ENCODE data around the gene JSRP1. TPM values are rescaled to one million over a fixed set of nuclear protein-coding genes. Genes with fewer than 3 reads are reported as not detected.

The JSRP1 gene
- total and polyA plus RNA-seq, 2 of the 8 experiments (the other 6 are each of a cell fraction or from before 2014, with no cell fraction given) = 0.24 to 0.56 TPM

DNA sequence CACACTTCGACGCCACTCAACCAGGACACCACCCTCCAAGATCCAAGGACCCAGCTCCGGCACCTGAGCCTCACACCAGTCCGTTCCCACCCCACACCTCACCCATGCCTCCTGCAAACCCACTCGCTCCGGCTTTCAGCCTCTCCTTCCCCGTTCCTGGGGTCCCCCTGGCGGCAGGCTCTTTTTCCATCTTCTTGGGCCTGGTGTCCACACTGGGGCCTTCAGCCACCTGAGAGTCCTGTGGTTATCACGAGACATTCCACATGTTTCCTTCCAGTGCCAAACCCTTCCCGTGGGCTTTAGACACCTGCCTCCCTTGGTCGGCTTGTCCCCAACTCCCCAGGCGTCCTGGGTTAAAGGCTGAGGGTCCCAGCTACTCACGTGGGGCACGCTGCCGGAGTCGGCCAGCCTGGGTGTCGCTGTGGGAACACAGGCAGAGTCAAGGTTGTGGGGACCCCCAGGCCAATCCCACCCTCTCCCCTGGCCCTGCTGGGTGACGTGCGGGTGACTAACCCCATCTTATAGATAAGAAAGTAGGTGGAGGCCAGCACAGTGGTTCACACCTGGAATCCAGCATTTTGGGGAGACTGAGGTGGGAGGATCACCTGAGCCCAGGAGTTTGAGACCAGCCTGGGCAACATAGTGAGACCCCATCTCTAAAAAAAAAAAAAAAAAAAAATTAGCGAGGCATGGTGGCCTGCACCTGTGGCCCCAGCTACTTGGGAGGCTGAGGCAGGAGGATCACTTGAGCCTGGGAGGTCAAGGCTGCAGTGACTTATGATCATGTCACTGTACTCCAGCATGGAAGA, 1.9 kb downstream of the JSRP1 start (continued):
- TF ChIP-seq CHD2 (IDR thresholded peaks at IDR 0.05; ENCODE audit: low read length) (no peak), TEAD4 (IDR thresholded peaks at IDR 0.05; ENCODE audit: low read depth, low read length) (no peak), FOSL1 (IDR thresholded peaks at IDR 0.05; ENCODE audit: insufficient read depth, low read depth, low read length) (no peak), POLR2AphosphoS5 (IDR thresholded peaks at IDR 0.05; ENCODE audit: low read depth, low read length) (no peak), KDM4A (IDR thresholded peaks at IDR 0.05; ENCODE audit: low read depth, low read length, severe bottlenecking) (no peak), CHD1 (IDR thresholded peaks at IDR 0.05; ENCODE audit: low read depth, low read length) (no peak), CBX8 (IDR thresholded peaks at IDR 0.05; ENCODE audit: borderline replicate concordance, low read depth, low read length) (no peak), GTF2F1 (IDR thresholded peaks at IDR 0.05; ENCODE audit: borderline replicate concordance, low read depth, low read length) (no peak), CTBP2 (IDR thresholded peaks at IDR 0.05; ENCODE audit: borderline replicate concordance, insufficient read depth, insufficient read length, low read length) (no peak), SP1 (IDR thresholded peaks at IDR 0.05; ENCODE audit: low read depth, low read length) (no peak), BACH1 (IDR thresholded peaks at IDR 0.05; ENCODE audit: low read length) (peak; percentile 71), TBP (IDR thresholded peaks at IDR 0.05; ENCODE audit: low read depth, low read length) (no peak), SRF (IDR thresholded peaks at IDR 0.05; ENCODE audit: low read depth, low read length) (no peak), CREB1 (IDR thresholded peaks at IDR 0.05) (no peak), PHF8 (conservative IDR thresholded peaks at IDR 0.05; ENCODE audit: low read depth, low read length) (no peak), EGR1 (IDR thresholded peaks at IDR 0.05; ENCODE audit: borderline replicate concordance, low read depth, low read length) (no peak), BRCA1 (IDR thresholded peaks at IDR 0.05; ENCODE audit: low read depth, low read length) (no peak), YY1 (IDR thresholded peaks at IDR 0.05; ENCODE audit: low read depth, low read length) (no peak), TAF7 (optimal IDR thresholded peaks at IDR 0.05; ENCODE audit: borderline replicate concordance, low read depth, low read length) (no peak), SIN3A (conservative IDR thresholded peaks at IDR 0.05 in 1 of 2, IDR thresholded peaks at IDR 0.05 in 1 of 2; ENCODE audit: low read depth in 1 of 2, low read length in 2 of 2) (peak in 1 of 2 experiments; percentile 60; a peak in 1 of 4 replicates)
- TF ChIP-seq, protein P1, sequence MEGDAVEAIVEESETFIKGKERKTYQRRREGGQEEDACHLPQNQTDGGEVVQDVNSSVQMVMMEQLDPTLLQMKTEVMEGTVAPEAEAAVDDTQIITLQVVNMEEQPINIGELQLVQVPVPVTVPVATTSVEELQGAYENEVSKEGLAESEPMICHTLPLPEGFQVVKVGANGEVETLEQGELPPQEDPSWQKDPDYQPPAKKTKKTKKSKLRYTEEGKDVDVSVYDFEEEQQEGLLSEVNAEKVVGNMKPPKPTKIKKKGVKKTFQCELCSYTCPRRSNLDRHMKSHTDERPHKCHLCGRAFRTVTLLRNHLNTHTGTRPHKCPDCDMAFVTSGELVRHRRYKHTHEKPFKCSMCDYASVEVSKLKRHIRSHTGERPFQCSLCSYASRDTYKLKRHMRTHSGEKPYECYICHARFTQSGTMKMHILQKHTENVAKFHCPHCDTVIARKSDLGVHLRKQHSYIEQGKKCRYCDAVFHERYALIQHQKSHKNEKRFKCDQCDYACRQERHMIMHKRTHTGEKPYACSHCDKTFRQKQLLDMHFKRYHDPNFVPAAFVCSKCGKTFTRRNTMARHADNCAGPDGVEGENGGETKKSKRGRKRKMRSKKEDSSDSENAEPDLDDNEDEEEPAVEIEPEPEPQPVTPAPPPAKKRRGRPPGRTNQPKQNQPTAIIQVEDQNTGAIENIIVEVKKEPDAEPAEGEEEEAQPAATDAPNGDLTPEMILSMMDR (IDR thresholded peaks at IDR 0.05; ENCODE audit: control extremely low read depth in 1 of 3, insufficient read depth in 1 of 3, low read depth in 1 of 3, low read length in 3 of 3) = peak; percentile 65 to 77 (median 76)
- TF ChIP-seq, protein P2, sequence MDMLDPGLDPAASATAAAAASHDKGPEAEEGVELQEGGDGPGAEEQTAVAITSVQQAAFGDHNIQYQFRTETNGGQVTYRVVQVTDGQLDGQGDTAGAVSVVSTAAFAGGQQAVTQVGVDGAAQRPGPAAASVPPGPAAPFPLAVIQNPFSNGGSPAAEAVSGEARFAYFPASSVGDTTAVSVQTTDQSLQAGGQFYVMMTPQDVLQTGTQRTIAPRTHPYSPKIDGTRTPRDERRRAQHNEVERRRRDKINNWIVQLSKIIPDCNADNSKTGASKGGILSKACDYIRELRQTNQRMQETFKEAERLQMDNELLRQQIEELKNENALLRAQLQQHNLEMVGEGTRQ (IDR thresholded peaks at IDR 0.05; ENCODE audit: low read length) = no peak
